CD8-positive, alpha-beta memory T cell (primary cell): Measurements from ENCODE around the gene PSMG2. TPM values are rescaled to one million over a fixed set of nuclear protein-coding genes. Genes with fewer than 3 reads are reported as not detected.

ENCODE experiments used
- CTCF ChIA-PET: fragments of 350-600 bp; sonication (Branson Sonifier 250); formaldehyde crosslinking; loops from one replicate; lab custom pipeline; 2021; ENCODE audit warnings: antibody characterized with exemption; lab: Charles Lee
- POLR2A ChIA-PET: fragments of 350-600 bp; sonication (Branson Sonifier 250); formaldehyde crosslinking; loops from one replicate; lab custom pipeline; 2021; ENCODE audit warnings: antibody characterized with exemption; lab: Charles Lee
- DNase-seq, 5 donors: peaks; one replicate each; pipeline versions ENCODE4 v3.0.0 to v3.0.0-alpha.2; 2020 to 2022; ENCODE audit warnings: mixed read lengths in 1 of 5
- H3K27ac ChIP-seq: one replicate; pipeline ENCODE4 v1.7.0; 2013; ENCODE audit warnings: low read depth, mild to moderate bottlenecking, low read length, moderate library complexity
- H3K27me3 ChIP-seq: 2 replicates; pipeline ENCODE4 v1.7.0; 2013; ENCODE audit warnings: low read length, mild to moderate bottlenecking; ENCODE audit not compliant: insufficient read depth, poor library complexity, severe bottlenecking
- H3K36me3 ChIP-seq: 2 replicates; pipeline ENCODE4 v1.7.0; 2013; ENCODE audit warnings: mild to moderate bottlenecking, low read length, moderate library complexity; ENCODE audit not compliant: insufficient read depth
- H3K4me1 ChIP-seq: 2 replicates; pipeline ENCODE4 v1.7.0; 2013; ENCODE audit warnings: mild to moderate bottlenecking, low read length, moderate library complexity; ENCODE audit not compliant: insufficient read depth
- H3K4me3 ChIP-seq: 2 replicates; pipeline ENCODE4 v1.7.0; 2013; ENCODE audit warnings: mild to moderate bottlenecking, low read length
- H3K9me3 ChIP-seq: 2 replicates; pipeline ENCODE4 v1.7.0; 2013; ENCODE audit warnings: mild to moderate bottlenecking, low read length
- H3K27ac Mint-ChIP-seq, 8 donors: one replicate each; pipeline ENCODE4 v1.8.0; 2020 to 2021; ENCODE audit warnings: mixed read lengths in 8 of 8, mild to moderate bottlenecking in 6 of 8, inconsistent platforms in 3 of 8, moderate library complexity in 3 of 8
- H3K27me3 Mint-ChIP-seq, 2 donors: one replicate each; pipeline ENCODE4 v1.8.0; 2020 to 2021; ENCODE audit warnings: mixed read lengths in 2 of 2, mild to moderate bottlenecking in 1 of 2, moderate library complexity in 1 of 2
- H3K36me3 Mint-ChIP-seq, 3 donors: one replicate each; pipeline ENCODE4 v1.8.0; 2020 to 2021; ENCODE audit warnings: mixed read lengths in 3 of 3, inconsistent platforms in 1 of 3, mild to moderate bottlenecking in 1 of 3
- H3K4me1 Mint-ChIP-seq, 3 donors: one replicate each; pipeline ENCODE4 v1.8.0; 2020 to 2021; ENCODE audit warnings: mixed read lengths in 3 of 3, inconsistent platforms in 1 of 3, mild to moderate bottlenecking in 1 of 3
- H3K4me3 Mint-ChIP-seq, 7 donors: one replicate each; pipeline ENCODE4 v1.8.0; 2020 to 2021; ENCODE audit warnings: mixed read lengths in 7 of 7, mild to moderate bottlenecking in 6 of 7, moderate library complexity in 4 of 7, inconsistent platforms in 2 of 7
- H3K9me3 Mint-ChIP-seq, 5 donors: one replicate each; pipeline ENCODE4 v1.8.0; 2020 to 2022; ENCODE audit warnings: mixed read lengths in 5 of 5, mild to moderate bottlenecking in 3 of 5, moderate library complexity in 2 of 5, inconsistent platforms in 1 of 5
- polyA plus RNA-seq: library from polyadenylated mRNA; unstranded; fragments of 300-500 nt; fragmentation: Illumina TruSeq; gene quantifications from one replicate; pipeline ENCODE4 v1.2.3, GENCODE V29; 2021
- total RNA-seq, 2 experiments: library from RNA; stranded (reverse); gene quantifications; one replicate each; pipeline ENCODE4 v1.2.3, GENCODE V29; 2021

The PSMG2 gene
- total and polyA plus RNA-seq, 3 experiments from 2014 or later = 107 to 125 (median 116) TPM

- Histone ChIP-seq H3K9me3 (no peaks in the 10 kb centered on the region), H3K27me3 (no peaks in the 10 kb centered on the region), H3K36me3 (no peaks in the 10 kb centered on the region), H3K27ac (no peak overlapping the region), H3K4me3 (no peak overlapping the region), H3K4me1 (peaks cover 12% of the 10 kb centered on the region)
- CTCF ChIA-PET = interaction anchor here (1.6 kb wide), 1 partner anchor 187 kb away, joined by 5 read pairs; no protein-coding TSS in a partner anchor
- no peak overlapping the region for H3K4me3 Mint-ChIP-seq
- POLR2A ChIA-PET = no interaction called here
- peaks cover 3 to 10% (median 7%) of the 10 kb centered on the region in 3 donors for H3K4me1 Mint-ChIP-seq
- H3K36me3 Mint-ChIP-seq = peaks cover 0 to 2% (median 0%) of the 10 kb centered on the region in 3 donors
- H3K9me3 Mint-ChIP-seq = no peaks in the 10 kb centered on the region
- H3K27ac Mint-ChIP-seq = peak overlapping the region in 2 of 8 donors; percentile 68 to 89
- H3K27me3 Mint-ChIP-seq = peaks cover 0 to 7% of the 10 kb centered on the region in 2 donors
- DNase-seq = no peak
These were observed 44.9 kb downstream of the PSMG2 start for GRCh38 chr18:12747530-12748315.

- no peak for DNase-seq
- ChIA-PET CTCF (interaction anchor here (1.6 kb wide), 1 partner anchor 186 kb away, joined by 5 read pairs; no protein-coding TSS in a partner anchor), POLR2A (no interaction called here)
- Mint-ChIP-seq H3K27ac (no peak overlapping the region), H3K4me3 (no peak overlapping the region), H3K4me1 (peaks cover 3 to 10% (median 7%) of the 10 kb centered on the region in 3 donors), H3K27me3 (peaks cover 0 to 7% of the 10 kb centered on the region in 2 donors), H3K9me3 (no peaks in the 10 kb centered on the region), H3K36me3 (peaks cover 0 to 2% (median 0%) of the 10 kb centered on the region in 3 donors)
- H3K27ac ChIP-seq = no peak overlapping the region
- H3K4me1 ChIP-seq = peaks cover 12% of the 10 kb centered on the region
- H3K36me3 ChIP-seq = no peaks in the 10 kb centered on the region
- H3K27me3 ChIP-seq = no peaks in the 10 kb centered on the region
- no peaks in the 10 kb centered on the region for H3K9me3 ChIP-seq
- no peak overlapping the region for H3K4me3 ChIP-seq
These were observed 45.8 kb downstream of the PSMG2 start for GRCh38 chr18:12748671-12749070.

- POLR2A ChIA-PET = no interaction called here
- H3K4me3 Mint-ChIP-seq = no peak overlapping the region
- peaks cover 0 to 2% (median 0%) of the 10 kb centered on the region in 3 donors for H3K36me3 Mint-ChIP-seq
- Histone ChIP-seq H3K9me3 (no peaks in the 10 kb centered on the region), H3K4me3 (no peak overlapping the region), H3K27ac (no peak overlapping the region), H3K27me3 (no peaks in the 10 kb centered on the region), H3K36me3 (no peaks in the 10 kb centered on the region), H3K4me1 (peaks cover 12% of the 10 kb centered on the region)
- H3K9me3 Mint-ChIP-seq = no peaks in the 10 kb centered on the region
- CTCF ChIA-PET = interaction anchor here (1.6 kb wide), 1 partner anchor 186 kb away, joined by 5 read pairs; no protein-coding TSS in a partner anchor
- no peak for DNase-seq
- H3K4me1 Mint-ChIP-seq = peaks cover 3 to 10% (median 7%) of the 10 kb centered on the region in 3 donors
- H3K27me3 Mint-ChIP-seq = peaks cover 0 to 7% of the 10 kb centered on the region in 2 donors
- no peak overlapping the region for H3K27ac Mint-ChIP-seq
These were observed 46.3 kb downstream of the PSMG2 start for GRCh38 chr18:12749121-12749520.

- peak overlapping the region in 2 of 8 donors; percentile 21 to 93 for H3K27ac Mint-ChIP-seq
- no peaks in the 10 kb centered on the region for H3K36me3 ChIP-seq
- H3K9me3 ChIP-seq = no peaks in the 10 kb centered on the region
- no peaks in the 10 kb centered on the region for H3K27me3 ChIP-seq
- POLR2A ChIA-PET = interaction anchor here (0.6 kb wide), 1 partner anchor 862 kb away, joined by 3 read pairs; no protein-coding TSS in a partner anchor
- CTCF ChIA-PET = no interaction called here
- no peak overlapping the region for H3K27ac ChIP-seq
- H3K4me3 ChIP-seq = no peak overlapping the region
- H3K9me3 Mint-ChIP-seq = no peaks in the 10 kb centered on the region
- peaks cover 12% of the 10 kb centered on the region for H3K4me1 ChIP-seq
- peak overlapping the region in 1 of 7 donors; percentile 18 for H3K4me3 Mint-ChIP-seq
- peaks cover 3 to 10% (median 7%) of the 10 kb centered on the region in 3 donors for H3K4me1 Mint-ChIP-seq
- peaks cover 0 to 2% (median 0%) of the 10 kb centered on the region in 3 donors for H3K36me3 Mint-ChIP-seq
- DNase-seq = peak in 1 of 5 donors; percentile 28
- peaks cover 0 to 7% of the 10 kb centered on the region in 2 donors for H3K27me3 Mint-ChIP-seq
These were observed 47.4 kb downstream of the PSMG2 start for GRCh38 chr18:12750076-12750714.

GRCh38 chr18:12750715-12751502 is 48.1 kb downstream of the PSMG2 start:
- H3K36me3 Mint-ChIP-seq = peaks cover 0 to 2% (median 0%) of the 10 kb centered on the region in 3 donors
- H3K27ac Mint-ChIP-seq = no peak overlapping the region
- CTCF ChIA-PET = no interaction called here
- H3K4me1 Mint-ChIP-seq = peaks cover 3 to 10% (median 7%) of the 10 kb centered on the region in 3 donors
- no peaks in the 10 kb centered on the region for H3K9me3 Mint-ChIP-seq
- H3K4me3 Mint-ChIP-seq = peak overlapping the region in 1 of 7 donors; percentile 18
- peaks cover 0 to 7% of the 10 kb centered on the region in 2 donors for H3K27me3 Mint-ChIP-seq
- Histone ChIP-seq H3K36me3 (no peaks in the 10 kb centered on the region), H3K27me3 (no peaks in the 10 kb centered on the region), H3K9me3 (no peaks in the 10 kb centered on the region), H3K4me1 (peaks cover 12% of the 10 kb centered on the region), H3K4me3 (no peak overlapping the region), H3K27ac (no peak overlapping the region)
- DNase-seq = no peak
- POLR2A ChIA-PET = no interaction called here

GRCh38 chr18:12751503-12751884 is 48.7 kb downstream of the PSMG2 start:
- H3K9me3 ChIP-seq = no peaks in the 10 kb centered on the region
- no peak overlapping the region for H3K27ac ChIP-seq
- POLR2A ChIA-PET = no interaction called here
- no peak overlapping the region for H3K4me3 ChIP-seq
- no peaks in the 10 kb centered on the region for H3K27me3 ChIP-seq
- Mint-ChIP-seq H3K27ac (no peak overlapping the region), H3K4me3 (no peak overlapping the region), H3K9me3 (peaks cover 0 to under 1% (median 0%) of the 10 kb centered on the region in 5 donors), H3K36me3 (peaks cover 0 to 2% (median under 1%) of the 10 kb centered on the region in 3 donors), H3K4me1 (peaks cover 3 to 10% (median 7%) of the 10 kb centered on the region in 3 donors), H3K27me3 (peaks cover 0 to 7% of the 10 kb centered on the region in 2 donors)
- CTCF ChIA-PET = no interaction called here
- no peak for DNase-seq
- H3K4me1 ChIP-seq = peaks cover 12% of the 10 kb centered on the region
- H3K36me3 ChIP-seq = no peaks in the 10 kb centered on the region

- Mint-ChIP-seq H3K9me3 (peaks cover 0 to 1% (median 0%) of the 10 kb centered on the region in 5 donors), H3K4me1 (peaks cover 3 to 10% (median 7%) of the 10 kb centered on the region in 3 donors), H3K27ac (no peak overlapping the region), H3K27me3 (peaks cover 0 to 7% of the 10 kb centered on the region in 2 donors), H3K36me3 (peaks cover 0 to 4% (median 2%) of the 10 kb centered on the region in 3 donors), H3K4me3 (no peak overlapping the region)
- CTCF ChIA-PET = interaction anchor here (1.4 kb wide), 1 partner anchor 183 kb away, joined by 4 read pairs; no protein-coding TSS in a partner anchor
- no peak for DNase-seq
- peaks cover 12% of the 10 kb centered on the region for H3K4me1 ChIP-seq
- H3K27ac ChIP-seq = no peak overlapping the region
- no peak overlapping the region for H3K4me3 ChIP-seq
- no peaks in the 10 kb centered on the region for H3K27me3 ChIP-seq
- H3K9me3 ChIP-seq = no peaks in the 10 kb centered on the region
- POLR2A ChIA-PET = no interaction called here
- H3K36me3 ChIP-seq = no peaks in the 10 kb centered on the region
These were observed 49.0 kb downstream of the PSMG2 start for GRCh38 chr18:12751891-12752290.
